ENCODE measurements around the gene FRMD6.

GRCh38 chr14:51677266-51677665, 25.6 kb downstream of the FRMD6 start:
- TF ChIP-seq CTCF (IDR thresholded peaks at IDR 0.05) (no peak), POLR2A (IDR thresholded peaks at IDR 0.05) (no peak), EP300 (IDR thresholded peaks at IDR 0.05) (no peak)

Data from suprapubic skin (tissue), 3 donors.